Parathyroid adenoma (tissue), 2 donors: Measurements from ENCODE around the gene UXS1.
"Not testable (repeated sequence)": the region's sequence is repeated elsewhere in the genome, so short reads cannot be mapped to it uniquely, and the experiment has no call there.

ENCODE experiments used
- H2AFZ ChIP-seq: fragments of 300-600 bp; sonication (generic); one replicate; pipeline ENCODE4 v1.7.0; 2017; ENCODE audit warnings: antibody characterized with exemption, mild to moderate bottlenecking
- H3K27ac ChIP-seq: fragments of 300-600 bp; sonication (generic); one replicate; pipeline ENCODE4 v1.7.0; 2017
- H3K27me3 ChIP-seq: fragments of 300-600 bp; sonication (generic); one replicate; pipeline ENCODE4 v1.7.0; 2017; ENCODE audit warnings: low read length; ENCODE audit not compliant: control insufficient read depth, insufficient read depth
- H3K36me3 ChIP-seq: fragments of 300-600 bp; sonication (generic); one replicate; pipeline ENCODE4 v1.7.0; 2017; ENCODE audit warnings: low read length; ENCODE audit not compliant: control insufficient read depth, insufficient read depth
- H3K4me1 ChIP-seq: fragments of 300-600 bp; sonication (generic); one replicate; pipeline ENCODE4 v1.7.0; 2017; ENCODE audit warnings: control low read depth
- H3K4me2 ChIP-seq: fragments of 300-600 bp; sonication (generic); one replicate; pipeline ENCODE4 v1.7.0; 2017; ENCODE audit warnings: low read length
- H3K4me3 ChIP-seq: fragments of 300-600 bp; sonication (generic); one replicate; pipeline ENCODE4 v1.7.0; 2017; ENCODE audit warnings: low read depth, low read length
- H3K79me2 ChIP-seq: fragments of 300-600 bp; sonication (generic); one replicate; pipeline ENCODE4 v1.7.0; 2017; ENCODE audit warnings: control low read depth
- H3K9ac ChIP-seq: fragments of 300-600 bp; sonication (generic); one replicate; pipeline ENCODE4 v1.7.0; 2017; ENCODE audit warnings: mild to moderate bottlenecking
- H3K9me3 ChIP-seq: fragments of 300-600 bp; sonication (generic); one replicate; pipeline ENCODE4 v1.7.0; 2017; ENCODE audit warnings: low read length; ENCODE audit not compliant: control insufficient read depth
- TF ChIP-seq, protein P1 (sequence below): fragments of 300-600 bp; sonication (generic); IDR thresholded peaks from one replicate; pipeline ENCODE4 v1.7.0; 2017; ENCODE audit warnings: antibody characterized with exemption, mild to moderate bottlenecking
- donor health status: primary hyperparathyroidism.

The UXS1 gene

DNA sequence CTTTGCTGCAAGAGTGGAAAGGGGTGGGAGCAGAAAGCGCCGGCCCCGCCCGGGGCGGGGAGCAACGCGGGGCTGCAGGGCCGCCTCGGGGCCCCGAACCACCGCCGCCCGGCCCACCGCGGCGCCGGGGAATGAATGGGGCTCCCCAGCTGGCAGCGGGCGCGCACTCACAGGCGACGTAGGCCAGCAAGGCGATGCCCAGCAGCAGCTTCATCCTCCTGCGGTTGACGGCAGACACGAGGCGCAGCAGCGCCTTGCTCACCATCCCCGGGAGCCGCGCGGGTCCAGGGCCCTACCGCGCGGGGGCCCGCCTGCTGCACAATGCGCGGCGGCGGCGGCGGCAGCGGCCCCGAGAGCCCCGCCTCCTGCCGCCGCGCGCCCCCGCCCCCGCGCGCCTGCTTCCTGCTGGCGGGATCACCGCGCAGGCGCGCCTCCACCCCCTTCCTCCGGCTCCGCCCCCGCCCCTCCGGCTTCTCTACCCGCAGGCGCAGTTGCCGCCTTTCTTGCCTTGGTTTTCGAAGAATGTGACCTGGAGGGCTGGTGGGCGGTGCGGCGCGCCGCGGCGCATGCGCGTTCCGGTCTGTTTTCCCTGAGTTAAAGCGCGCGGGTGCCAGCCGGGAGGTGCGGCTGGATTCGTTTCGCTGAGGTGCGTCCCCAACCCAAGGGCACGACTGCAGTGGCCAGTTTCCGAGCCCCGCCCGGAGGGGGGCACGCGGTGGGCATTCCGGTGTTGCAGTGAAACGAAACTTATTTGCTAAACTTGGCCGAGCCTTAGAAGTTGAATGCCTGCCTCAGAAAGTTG is at the start of gene UXS1:
Gene UXS1, minus strand, starts transcription at position 325 of the 802 bp plus-strand sequence. Its CDS starts 60 bp downstream, at position 265.
- H3K27ac ChIP-seq: peak within 1 kb of the TSS; percentile 61
- TF ChIP-seq, protein P1, sequence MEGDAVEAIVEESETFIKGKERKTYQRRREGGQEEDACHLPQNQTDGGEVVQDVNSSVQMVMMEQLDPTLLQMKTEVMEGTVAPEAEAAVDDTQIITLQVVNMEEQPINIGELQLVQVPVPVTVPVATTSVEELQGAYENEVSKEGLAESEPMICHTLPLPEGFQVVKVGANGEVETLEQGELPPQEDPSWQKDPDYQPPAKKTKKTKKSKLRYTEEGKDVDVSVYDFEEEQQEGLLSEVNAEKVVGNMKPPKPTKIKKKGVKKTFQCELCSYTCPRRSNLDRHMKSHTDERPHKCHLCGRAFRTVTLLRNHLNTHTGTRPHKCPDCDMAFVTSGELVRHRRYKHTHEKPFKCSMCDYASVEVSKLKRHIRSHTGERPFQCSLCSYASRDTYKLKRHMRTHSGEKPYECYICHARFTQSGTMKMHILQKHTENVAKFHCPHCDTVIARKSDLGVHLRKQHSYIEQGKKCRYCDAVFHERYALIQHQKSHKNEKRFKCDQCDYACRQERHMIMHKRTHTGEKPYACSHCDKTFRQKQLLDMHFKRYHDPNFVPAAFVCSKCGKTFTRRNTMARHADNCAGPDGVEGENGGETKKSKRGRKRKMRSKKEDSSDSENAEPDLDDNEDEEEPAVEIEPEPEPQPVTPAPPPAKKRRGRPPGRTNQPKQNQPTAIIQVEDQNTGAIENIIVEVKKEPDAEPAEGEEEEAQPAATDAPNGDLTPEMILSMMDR: no peak
- no peaks in the 10 kb centered on the region for H3K27me3 ChIP-seq
- H3K4me1 ChIP-seq: peaks cover 6% of the 10 kb centered on the region
- H3K36me3 ChIP-seq: no peaks in the 10 kb centered on the region
- H3K4me2 ChIP-seq: peak within 1 kb of the TSS; percentile 94
- peaks cover 24% of the 10 kb centered on the region for H3K79me2 ChIP-seq
- H2AFZ ChIP-seq: peak within 1 kb of the TSS; percentile 90
- no peaks in the 10 kb centered on the region for H3K9me3 ChIP-seq
- peak within 1 kb of the TSS; percentile 96 for H3K4me3 ChIP-seq
- no peak within 1 kb of the TSS for H3K9ac ChIP-seq

DNA sequence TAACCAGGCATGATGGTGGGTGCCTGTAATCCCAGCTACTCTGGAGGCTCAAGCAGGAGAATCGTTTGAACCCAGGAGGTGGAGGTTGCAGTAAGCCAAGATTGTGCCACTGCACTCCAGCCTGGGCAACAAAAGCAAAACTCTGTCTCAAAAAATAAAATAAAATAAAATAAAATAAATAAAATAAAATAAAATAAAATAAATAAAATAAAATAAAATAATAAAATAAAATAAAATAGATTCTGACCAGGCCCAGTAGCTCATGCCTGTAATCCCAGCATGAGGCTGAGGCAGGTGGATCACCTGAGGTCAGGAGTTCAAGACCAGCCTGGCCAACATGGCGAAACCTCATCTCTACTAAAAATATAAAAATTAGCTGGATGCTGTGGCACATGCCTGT is 45.4 kb upstream of the UXS1 start:
- H3K9me3 ChIP-seq, H3K4me3 ChIP-seq, H3K9ac ChIP-seq, H3K4me2 ChIP-seq, H3K4me1 ChIP-seq, H3K36me3 ChIP-seq, H3K79me2 ChIP-seq, H3K27me3 ChIP-seq, H3K27ac ChIP-seq, H2AFZ ChIP-seq: not testable (repeated sequence)

- not testable (repeated sequence) for H3K27me3 ChIP-seq, H3K36me3 ChIP-seq, H3K4me2 ChIP-seq, H3K9ac ChIP-seq, H3K79me2 ChIP-seq, H3K9me3 ChIP-seq, H2AFZ ChIP-seq, H3K4me1 ChIP-seq, H3K27ac ChIP-seq, H3K4me3 ChIP-seq
Measured at GRCh38 chr2:106235392-106235791, 41.3 kb upstream of the UXS1 start.

GRCh38 chr2:106233350-106233706 is 39.2 kb upstream of the UXS1 start:
- no peaks in the 10 kb centered on the region for H3K4me1 ChIP-seq
- no peaks in the 10 kb centered on the region for H3K27me3 ChIP-seq
- H3K9me3 ChIP-seq: no peaks in the 10 kb centered on the region
- TF ChIP-seq, protein P1: no peak
- H2AFZ ChIP-seq: no peak overlapping the region
- H3K79me2 ChIP-seq: no peaks in the 10 kb centered on the region
- H3K27ac ChIP-seq: no peak overlapping the region
- no peak overlapping the region for H3K9ac ChIP-seq
- no peak overlapping the region for H3K4me2 ChIP-seq
- H3K4me3 ChIP-seq: no peak overlapping the region
- H3K36me3 ChIP-seq: no peaks in the 10 kb centered on the region

- no peak overlapping the region for H3K4me2 ChIP-seq
- H3K4me1 ChIP-seq: no peaks in the 10 kb centered on the region
- no peak overlapping the region for H2AFZ ChIP-seq
- H3K9ac ChIP-seq: no peak overlapping the region
- H3K9me3 ChIP-seq: no peaks in the 10 kb centered on the region
- no peak overlapping the region for H3K27ac ChIP-seq
- H3K4me3 ChIP-seq: no peak overlapping the region
- no peaks in the 10 kb centered on the region for H3K36me3 ChIP-seq
- H3K79me2 ChIP-seq: no peaks in the 10 kb centered on the region
- no peaks in the 10 kb centered on the region for H3K27me3 ChIP-seq
- TF ChIP-seq, protein P1: no peak
Measured at GRCh38 chr2:106232638-106233349, 38.7 kb upstream of the UXS1 start.
